ENCODE data around the gene ADRM1. TPM values are rescaled to one million over a fixed set of nuclear protein-coding genes. Genes with fewer than 3 reads are reported as not detected.

The ADRM1 gene
- total RNA-seq, 1 donor from 2014 or later: 73.4 TPM

GRCh38 chr20:62325172-62325905, 22.5 kb downstream of the ADRM1 start:
- no peak overlapping the region for H3K4me3 ChIP-seq
- intact Hi-C loops (cut with DNase I): no loop called here
- no peak overlapping the region for H3K27ac ChIP-seq
- H3K9me3 ChIP-seq: no peaks in the 10 kb centered on the region
- TF ChIP-seq CTCF (IDR thresholded peaks at IDR 0.05): no peak
- no peak for ATAC-seq
- H3K36me3 ChIP-seq: peaks cover 54% of the 10 kb centered on the region
- no peaks in the 10 kb centered on the region for H3K27me3 ChIP-seq
- no peak for DNase-seq
- H3K4me1 ChIP-seq: no peaks in the 10 kb centered on the region

- ATAC-seq (no peak), DNase-seq (no peak)
- Histone ChIP-seq H3K36me3 (peaks cover 59% of the 10 kb centered on the region), H3K27ac (no peak overlapping the region), H3K27me3 (no peaks in the 10 kb centered on the region), H3K9me3 (no peaks in the 10 kb centered on the region), H3K4me3 (no peak overlapping the region), H3K4me1 (no peaks in the 10 kb centered on the region)
- intact Hi-C loops (cut with DNase I): no loop called here
- TF ChIP-seq CTCF (IDR thresholded peaks at IDR 0.05): no peak
Observed at GRCh38 chr20:62326559-62326958, 23.8 kb downstream of the ADRM1 start.

GRCh38 chr20:62326959-62327725, 24.3 kb downstream of the ADRM1 start:
- H3K4me1 ChIP-seq: no peaks in the 10 kb centered on the region
- DNase-seq (no peak), ATAC-seq (no peak)
- H3K27ac ChIP-seq: no peak overlapping the region
- TF ChIP-seq CTCF (IDR thresholded peaks at IDR 0.05): no peak
- H3K9me3 ChIP-seq: no peaks in the 10 kb centered on the region
- H3K36me3 ChIP-seq: peaks cover 64% of the 10 kb centered on the region
- H3K4me3 ChIP-seq: no peak overlapping the region
- H3K27me3 ChIP-seq: no peaks in the 10 kb centered on the region
- intact Hi-C loops (cut with DNase I): no loop called here

- Histone ChIP-seq H3K27me3 (no peaks in the 10 kb centered on the region), H3K4me1 (no peaks in the 10 kb centered on the region), H3K9me3 (no peaks in the 10 kb centered on the region), H3K27ac (no peak overlapping the region), H3K4me3 (no peak overlapping the region), H3K36me3 (peaks cover 72% of the 10 kb centered on the region)
- no peak for TF ChIP-seq CTCF (IDR thresholded peaks at IDR 0.05)
- ATAC-seq: no peak
- intact Hi-C loops (cut with DNase I): no loop called here
- DNase-seq: no peak
Observed at GRCh38 chr20:62327726-62328495, 25.1 kb downstream of the ADRM1 start.

- Histone ChIP-seq H3K36me3 (peaks cover 80% of the 10 kb centered on the region), H3K27ac (no peak overlapping the region), H3K4me3 (no peak overlapping the region), H3K27me3 (no peaks in the 10 kb centered on the region), H3K9me3 (no peaks in the 10 kb centered on the region), H3K4me1 (no peaks in the 10 kb centered on the region)
- TF ChIP-seq CTCF (IDR thresholded peaks at IDR 0.05): no peak
- ATAC-seq: no peak
- no peak for DNase-seq
- intact Hi-C loops (cut with DNase I): no loop called here
Observed at GRCh38 chr20:62328684-62329388, 26.0 kb downstream of the ADRM1 start.

Measured in upper lobe of right lung (tissue), 1 donor.